H1 (cell line): ENCODE results near the gene TBC1D22A. TPM values are rescaled to one million over a fixed set of nuclear protein-coding genes. Genes with fewer than 3 reads are reported as not detected.
A peak's percentile ranks its signal among the peaks of the same experiment; 100 is the strongest.

Source experiments
- CTCF ChIA-PET: fragments of 300-600 bp; sonication (Branson Sonifier 250); formaldehyde crosslinking; loops from one replicate; lab custom pipeline; 2021; ENCODE audit not compliant: partially characterized antibody; lab: Charles Lee
- POLR2A ChIA-PET: fragments of 300-600 bp; sonication (Branson Sonifier 250); formaldehyde crosslinking; loops from one replicate; lab custom pipeline; 2021; ENCODE audit warnings: inconsistent platforms; ENCODE audit not compliant: partially characterized antibody; lab: Charles Lee
- DNase-seq, 2 experiments: peaks; one replicate each; pipeline versions ENCODE4 v3.0.0 to v3.0.0-alpha.2; 2010 to 2022; ENCODE audit warnings: low spot score in 2 of 2, low read depth in 1 of 2, mixed read lengths in 1 of 2
- FAIRE-seq: peaks from 2 replicates; lab custom pipeline; 2011; peaks lifted over from hg19 to GRCh38; lab: Jason Lieb, UNC
- H2AFZ ChIP-seq: 2 replicates; pipeline ENCODE4 v1.8.1; 2012; ENCODE audit warnings: low read length, inconsistent platforms
- H2AK5ac ChIP-seq: 2 replicates; pipeline ENCODE4 v1.6.1; 2013; ENCODE audit warnings: low read depth, low read length
- H2BK120ac ChIP-seq: replicated peaks from 2 replicates; pipeline ENCODE3; 2013; ENCODE audit warnings: low read depth, low read length, inconsistent platforms
- H2BK12ac ChIP-seq: 2 replicates; pipeline ENCODE4 v1.6.1; 2013; ENCODE audit warnings: low read depth, low read length
- H2BK15ac ChIP-seq: 2 replicates; pipeline ENCODE4 v1.6.1; 2013; ENCODE audit warnings: low read length
- H2BK20ac ChIP-seq: 2 replicates; pipeline ENCODE4 v1.6.1; 2013; ENCODE audit warnings: low read length
- H2BK5ac ChIP-seq: 2 replicates; pipeline ENCODE4 v1.6.1; 2013; ENCODE audit warnings: low read depth, low read length
- H3K14ac ChIP-seq: 2 replicates; pipeline ENCODE4 v1.6.1; 2013; ENCODE audit warnings: inconsistent platforms; ENCODE audit not compliant: insufficient read length
- H3K18ac ChIP-seq: 2 replicates; pipeline ENCODE4 v1.6.1; 2013; ENCODE audit warnings: low read length; ENCODE audit errors: extremely low read depth
- H3K23ac ChIP-seq: 2 replicates; pipeline ENCODE4 v1.6.1; 2013; ENCODE audit warnings: inconsistent platforms; ENCODE audit not compliant: insufficient read length
- H3K23me2 ChIP-seq: 2 replicates; pipeline ENCODE4 v1.6.1; 2013; ENCODE audit warnings: low read depth, low read length
- H3K27ac ChIP-seq: 2 replicates; pipeline ENCODE4 v1.6.1; 2011; ENCODE audit warnings: low read depth, low read length, inconsistent platforms
- H3K27me3 ChIP-seq, 4 experiments: replicated peaks in 1 of 4; 1 replicate in 1 of 4; 2 replicates in 3 of 4; pipeline versions ENCODE4 v1.6.1 to v1.8.1; 2011 to 2013; ENCODE audit warnings: low read length in 3 of 4, mild to moderate bottlenecking in 3 of 4, inconsistent platforms in 2 of 4, mixed read lengths in 2 of 4, moderate library complexity in 1 of 4; ENCODE audit not compliant: control insufficient read depth in 3 of 4, insufficient read depth in 3 of 4; ENCODE audit errors: extremely low read depth in 1 of 4
- H3K36me3 ChIP-seq, 4 experiments: 2 replicates each; pipeline versions ENCODE4 v1.6.1 to v1.8.1; 2011 to 2013; ENCODE audit warnings: mild to moderate bottlenecking in 4 of 4, low read length in 3 of 4, moderate library complexity in 2 of 4, control low read depth in 1 of 4, inconsistent platforms in 1 of 4; ENCODE audit not compliant: insufficient read depth in 4 of 4, control insufficient read depth in 2 of 4
- H3K4ac ChIP-seq: replicated peaks from 2 replicates; pipeline ENCODE3; 2013; ENCODE audit warnings: low read length, low read depth, mixed read lengths, inconsistent platforms; ENCODE audit not compliant: insufficient read length
- H3K4me1 ChIP-seq, 4 experiments: replicated peaks in 1 of 4; 1 replicate in 1 of 4; 2 replicates in 3 of 4; pipeline versions ENCODE4 v1.6.1 to v1.8.1; 2011 to 2013; ENCODE audit warnings: low read length in 3 of 4, inconsistent platforms in 2 of 4, mixed read lengths in 1 of 4; ENCODE audit not compliant: insufficient read depth in 4 of 4, control insufficient read depth in 3 of 4
- H3K4me2 ChIP-seq, 2 experiments: 2 replicates each; pipeline versions ENCODE4 v1.6.1 to v1.8.1; 2011 to 2013; ENCODE audit warnings: low read depth in 2 of 2, low read length in 2 of 2, control low read depth in 1 of 2, inconsistent platforms in 1 of 2, mild to moderate bottlenecking in 1 of 2; ENCODE audit not compliant: insufficient read depth in 1 of 2
- H3K4me3 ChIP-seq, 4 experiments: fragments of 200-600, 300-600 bp in 1 of 4; sonication (generic), shearing (Covaris generic), sonication (Bioruptor Twin) in 1 of 4; 2 replicates each; pipeline versions ENCODE4 v1.5.1 to v1.8.1; 2011 to 2016; ENCODE audit warnings: low read length in 4 of 4, low read depth in 3 of 4, control low read depth in 2 of 4, inconsistent platforms in 2 of 4, mild to moderate bottlenecking in 2 of 4, mixed read lengths in 1 of 4, moderate library complexity in 1 of 4; ENCODE audit not compliant: insufficient read depth in 2 of 4; ENCODE audit errors: extremely low read depth in 1 of 4
- H3K56ac ChIP-seq: replicated peaks from 2 replicates; pipeline ENCODE3; 2013; ENCODE audit warnings: low read depth, mild to moderate bottlenecking, mixed read lengths, low read length, inconsistent platforms; ENCODE audit not compliant: insufficient read length
- H3K79me1 ChIP-seq: 2 replicates; pipeline ENCODE4 v1.6.1; 2013; ENCODE audit warnings: low read depth, low read length, control low read depth
- H3K79me2 ChIP-seq, 2 experiments: 2 replicates each; pipeline versions ENCODE4 v1.6.1 to v1.8.1; 2012 to 2013; ENCODE audit warnings: low read length in 2 of 2, mild to moderate bottlenecking in 2 of 2, inconsistent platforms in 1 of 2; ENCODE audit not compliant: insufficient read depth in 2 of 2, control insufficient read depth in 1 of 2
- H3K9ac ChIP-seq, 4 experiments: replicated peaks in 1 of 4; 1 replicate in 1 of 4; 2 replicates in 3 of 4; pipeline versions ENCODE4 v1.6.1 to v1.8.1; 2011 to 2013; ENCODE audit warnings: low read depth in 3 of 4, low read length in 3 of 4, control low read depth in 2 of 4, mild to moderate bottlenecking in 2 of 4, moderate library complexity in 2 of 4, inconsistent platforms in 1 of 4; ENCODE audit errors: extremely low read depth in 1 of 4
- H3K9me3 ChIP-seq, 2 experiments: 2 replicates each; pipeline versions ENCODE4 v1.6.1 to v1.8.1; 2012 to 2013; ENCODE audit warnings: mild to moderate bottlenecking in 2 of 2, moderate library complexity in 2 of 2, control low read depth in 1 of 2, inconsistent platforms in 1 of 2, low read depth in 1 of 2, low read length in 1 of 2, mixed read lengths in 1 of 2; ENCODE audit not compliant: insufficient read depth in 2 of 2
- H4K20me1 ChIP-seq, 2 experiments: replicated peaks in 1 of 2; 2 replicates each; pipeline versions ENCODE3 to v1.8.1; 2011 to 2013; ENCODE audit warnings: inconsistent platforms in 2 of 2, low read length in 2 of 2, mild to moderate bottlenecking in 1 of 2; ENCODE audit not compliant: insufficient read depth in 2 of 2, control insufficient read depth in 1 of 2
- H4K5ac ChIP-seq: 2 replicates; pipeline ENCODE4 v1.6.1; 2013; ENCODE audit warnings: low read length, low read depth, mixed read lengths, inconsistent platforms; ENCODE audit not compliant: insufficient read length
- H4K8ac ChIP-seq: 2 replicates; pipeline ENCODE4 v1.8.0; 2013; ENCODE audit warnings: mild to moderate bottlenecking, moderate library complexity, low read length, inconsistent platforms; ENCODE audit not compliant: insufficient read depth; ENCODE audit errors: extremely low read depth
- H4K91ac ChIP-seq: replicated peaks from 2 replicates; pipeline ENCODE3; 2013; ENCODE audit warnings: low read length, mixed read lengths, inconsistent platforms; ENCODE audit not compliant: insufficient read length
- BRCA1 ChIP-seq: IDR thresholded peaks from 2 replicates; pipeline ENCODE4 v1.6.1; 2012; ENCODE audit warnings: low read depth, low read length, improper control_type of control experiment
- KDM1A ChIP-seq: fragments of 200-600, 300-600 bp; sonication (generic); IDR thresholded peaks from 2 replicates; pipeline ENCODE4 v1.7.1; 2016; ENCODE audit warnings: mild to moderate bottlenecking, low read length, borderline replicate concordance
- WGBS, 2 experiments: shearing (Covaris generic) in 1 of 2; methylation state at CpG; one replicate each; pipeline versions ENCODE4 v1.1.6 to v1.1.7; 2013 to 2015; ENCODE audit warnings: low lambda C conversion rate in 2 of 2, mixed read lengths in 2 of 2, inconsistent platforms in 1 of 2, low coverage in 1 of 2, missing lambda C conversion rate in 1 of 2; ENCODE audit not compliant: insufficient replicate concordance in 2 of 2, insufficient coverage in 1 of 2, insufficient read length in 1 of 2; ENCODE audit errors: extremely low coverage in 1 of 2, missing lambda C conversion rate in 1 of 2; 5-methylcytosine and 5-hydroxymethylcytosine counted together
- polyA plus RNA-seq, 7 experiments: library from polyadenylated mRNA; depleted of rRNA in 3 of 7; stranded (reverse) in 5 of 7; unstranded in 2 of 7; fragments of >200 nt in 5 of 7; fragments of 200-250 nt in 2 of 7; gene quantifications; 1 replicate in 5 of 7; 2 replicates in 1 of 7; 4 replicates in 1 of 7; pipeline versions ENCODE4 v1.2.1 to v1.2.3, GENCODE V29; 2011 to 2013; ENCODE audit warnings: missing spikeins in 2 of 7, mixed read lengths in 2 of 7
- total RNA-seq: library from RNA; stranded (reverse); fragmentation: NEBNext Ultra II Directional; extraction: Animal tissue kit (Norgen Biotek cat#: 25700); gene quantifications from 2 replicates; pipeline ENCODE4 v1.2.1, GENCODE V29; 2021

TBC1D22A gene
- total and polyA plus RNA-seq, 2 of the 8 experiments (the other 6 are each of a cell fraction or from before 2014, with no cell fraction given): 11.9 to 18.4 TPM

DNA sequence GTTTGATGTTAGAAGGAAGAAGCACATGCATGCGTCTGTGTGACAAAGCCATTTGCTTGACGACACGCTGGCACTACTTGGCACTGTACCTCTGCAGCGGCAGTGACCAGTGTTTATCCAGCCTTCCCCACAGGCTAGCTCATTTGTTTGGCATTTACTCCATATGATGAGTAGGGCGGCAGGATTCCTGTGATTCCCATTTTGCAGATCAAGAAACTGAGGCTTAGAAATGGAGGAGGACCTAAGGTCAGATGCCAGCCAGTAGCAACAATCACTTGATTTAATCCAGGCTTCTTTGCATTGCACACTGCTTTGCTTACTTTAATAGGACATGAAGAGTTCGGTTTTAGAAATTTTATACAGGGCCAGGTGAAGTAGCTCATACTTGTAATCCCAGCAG, 45.0 kb downstream of the TBC1D22A start:
- H2BK12ac ChIP-seq: no peak overlapping the region; the same call in 1 of the 2 replicates
- peaks cover 0 to 2% (median 2%) of the 10 kb centered on the region in 4 experiments; a peak in 2 of 7 replicates for H3K4me1 ChIP-seq
- peaks cover 11 to 12% of the 10 kb centered on the region in 2 experiments for H4K20me1 ChIP-seq
- no peak overlapping the region for H3K27ac ChIP-seq
- no peak overlapping the region for H3K4me3 ChIP-seq
- no peak overlapping the region for H4K8ac ChIP-seq
- no peak overlapping the region for H2AFZ ChIP-seq
- H3K4me2 ChIP-seq: no peak overlapping the region
- no peak overlapping the region for H3K18ac ChIP-seq
- no peaks in the 10 kb centered on the region for H3K27me3 ChIP-seq
- no peak overlapping the region for H4K5ac ChIP-seq
- H4K91ac ChIP-seq: no peak overlapping the region
- POLR2A ChIA-PET: no interaction called here
- H3K23ac ChIP-seq: no peak overlapping the region
- H3K36me3 ChIP-seq: no peaks in the 10 kb centered on the region; a peak in 1 of 8 replicates
- peaks cover 6% of the 10 kb centered on the region for H3K79me1 ChIP-seq
- H2BK20ac ChIP-seq: no peak overlapping the region
- H3K23me2 ChIP-seq: 0 out of 2 replicates have a peak, but pooled peaks cover 1% of the 10 kb centered on the region
- no peak overlapping the region; the same call in 1 of the 2 replicates for H2AK5ac ChIP-seq
- H3K9me3 ChIP-seq: no peaks in the 10 kb centered on the region
- H2BK5ac ChIP-seq: peak overlapping the region; percentile 49; the same call in 1 of the 2 replicates
- no peak overlapping the region for H3K9ac ChIP-seq
- TF ChIP-seq BRCA1 (no peak), KDM1A (0 out of 2 replicates have a peak, but pooled peaks have one; percentile 18)
- no peak overlapping the region for H2BK120ac ChIP-seq
- DNase-seq: no peak
- 97% methylated on average over 6 of the region's 6 CpGs; no CpG with 5 or more reads in 1 of the 2 experiments for WGBS, 2 experiments
- H3K14ac ChIP-seq: no peak overlapping the region
- H3K4ac ChIP-seq: no peak overlapping the region
- no peak overlapping the region for H3K56ac ChIP-seq
- no peak for FAIRE-seq
- H2BK15ac ChIP-seq: no peak overlapping the region
- H3K79me2 ChIP-seq: peaks cover 0 to 10% of the 10 kb centered on the region in 2 experiments; a peak in 1 of 4 replicates
- CTCF ChIA-PET: interaction anchor here (1.4 to 1.8 kb wide), 2 partner anchors 9 to 20 kb away, joined by 4 read pairs; no protein-coding TSS in a partner anchor
